UCSD-AML1 (cell line): ENCODE data around the gene EYS.
A peak's percentile ranks its signal among the peaks of the same experiment; 100 is the strongest.

ENCODE experiments used
- DNase-seq: peaks from one replicate; lab custom pipeline; 2025; ENCODE audit not compliant: unreplicated experiment; lab: John Stamatoyannopoulos, UW

EYS gene

GRCh38 chr6:64987066-64987465, 720.0 kb downstream of the EYS start:
- DNase-seq: no peak

GRCh38 chr6:64985726-64986125, 721.3 kb downstream of the EYS start:
- DNase-seq: no peak

- no peak for DNase-seq
Measured at GRCh38 chr6:64984948-64985347, 722.1 kb downstream of the EYS start.

- DNase-seq: no peak
Measured at GRCh38 chr6:64983089-64983488, 723.9 kb downstream of the EYS start.

- DNase-seq: no peak
Measured at GRCh38 chr6:64973142-64973541, 733.9 kb downstream of the EYS start.

- no peak for DNase-seq
Measured at GRCh38 chr6:64969139-64969538, 737.9 kb downstream of the EYS start.

- DNase-seq: peak; percentile 14
Measured at GRCh38 chr6:64955435-64955848, 751.6 kb downstream of the EYS start.

GRCh38 chr6:64949257-64949656, 757.8 kb downstream of the EYS start:
- DNase-seq: no peak

GRCh38 chr6:64948261-64948660, 758.8 kb downstream of the EYS start:
- DNase-seq: no peak

- no peak for DNase-seq
Measured at GRCh38 chr6:64945450-64945849, 761.6 kb downstream of the EYS start.

- DNase-seq: no peak
Measured at GRCh38 chr6:64932486-64932885, 774.5 kb downstream of the EYS start.

- DNase-seq: no peak
Measured at GRCh38 chr6:64930681-64931080, 776.3 kb downstream of the EYS start.

GRCh38 chr6:64926051-64926450, 781.0 kb downstream of the EYS start:
- no peak for DNase-seq

- no peak for DNase-seq
Measured at GRCh38 chr6:64920257-64920656, 786.8 kb downstream of the EYS start.

- no peak for DNase-seq
Measured at GRCh38 chr6:64914124-64914523, 792.9 kb downstream of the EYS start.

GRCh38 chr6:64912966-64913365, 794.1 kb downstream of the EYS start:
- no peak for DNase-seq

GRCh38 chr6:64908104-64908503, 798.9 kb downstream of the EYS start:
- DNase-seq: no peak

GRCh38 chr6:64904616-64905015, 802.4 kb downstream of the EYS start:
- DNase-seq: no peak

GRCh38 chr6:64902596-64902995, 804.4 kb downstream of the EYS start:
- no peak for DNase-seq

- no peak for DNase-seq
Measured at GRCh38 chr6:64896939-64897338, 810.1 kb downstream of the EYS start.

GRCh38 chr6:64895945-64896344, 811.1 kb downstream of the EYS start:
- DNase-seq: no peak

- DNase-seq: no peak
Measured at GRCh38 chr6:64890609-64891008, 816.4 kb downstream of the EYS start.

- DNase-seq: no peak
Measured at GRCh38 chr6:64889144-64889543, 817.9 kb downstream of the EYS start.

GRCh38 chr6:64874776-64875175, 832.2 kb downstream of the EYS start:
- no peak for DNase-seq
